HCT116 (cell line): ENCODE data around the gene WNT9A. TPM values are rescaled to one million over a fixed set of nuclear protein-coding genes. Genes with fewer than 3 reads are reported as not detected.

Experiments used
- ATAC-seq: fragments of 200-7000 bp; cut with Tn5 transposase; 2 replicates; pipeline ENCODE4 v1.9.1; 2020; ENCODE audit warnings: mild to moderate bottlenecking, moderate library complexity
- BruUV-seq: library from RNA; stranded (reverse); fragments of 400-500 nt; replicated peaks from 2 replicates; lab custom pipeline; 2021; lab: Mats Ljungman, UMichigan
- CTCF ChIA-PET: fragments of 300-600 bp; sonication (Branson Sonifier 250); formaldehyde crosslinking; loops from one replicate; lab custom pipeline; 2021; ENCODE audit warnings: antibody characterized with exemption; lab: Charles Lee
- POLR2A ChIA-PET: fragments of 300-600, 350-600 bp; sonication (Branson Sonifier 250); formaldehyde crosslinking; loops from one replicate; lab custom pipeline; 2021; ENCODE audit warnings: antibody characterized with exemption; lab: Charles Lee
- RAD21 ChIA-PET, 2 experiments: fragments of 300-600 bp; sonication (Branson Sonifier 250); formaldehyde crosslinking; loops; one replicate each; lab custom pipeline; 2023; ENCODE audit warnings: low total read pairs in 2 of 2; ENCODE audit not compliant: uncharacterized antibody in 2 of 2, unreplicated experiment in 2 of 2, low non-redundant PET in 1 of 2; lab: Charles Lee
- DNase-seq: peaks from one replicate; pipeline ENCODE4 v3.0.0-alpha.2; 2010; ENCODE audit warnings: low read depth, low spot score
- H2AFZ ChIP-seq: fragments of 200-600 bp; shearing (Covaris generic), sonication (generic); 2 replicates; pipeline ENCODE4 v1.6.1; 2017; ENCODE audit warnings: low read depth, mixed run types, mixed read lengths, antibody characterized with exemption, low read length; ENCODE audit not compliant: poor library complexity, severe bottlenecking
- H3K27ac ChIP-seq: 2 replicates; pipeline ENCODE4 v1.5.1; 2012; ENCODE audit warnings: low read depth, low read length
- H3K27me3 ChIP-seq: fragments of 200-600 bp; sonication (generic); 2 replicates; pipeline ENCODE4 v1.6.1; 2016; ENCODE audit warnings: mixed run types, low read length, mixed read lengths; ENCODE audit not compliant: insufficient read depth
- H3K36me3 ChIP-seq, 2 experiments: fragments of 200-500 bp in 1 of 2; fragments of 200-600 bp in 1 of 2; sonication (Bioruptor generic) in 1 of 2; sonication (generic) in 1 of 2; 2 replicates each; pipeline versions ENCODE4 v1.5.1 to v1.6.1; 2014 to 2016; ENCODE audit warnings: low read length in 2 of 2, inconsistent platforms in 1 of 2, mixed read lengths in 1 of 2, mixed run types in 1 of 2; ENCODE audit not compliant: insufficient read depth in 2 of 2, control insufficient read depth in 1 of 2
- H3K4me1 ChIP-seq, 2 experiments: fragments of 200-600 bp in 1 of 2; sonication (generic) in 1 of 2; 2 replicates each; pipeline versions ENCODE4 v1.5.1 to v1.6.1; 2012 to 2017; ENCODE audit warnings: low read length in 2 of 2, inconsistent platforms in 1 of 2, mild to moderate bottlenecking in 1 of 2, mixed read lengths in 1 of 2, mixed run types in 1 of 2, moderate library complexity in 1 of 2; ENCODE audit not compliant: insufficient read depth in 2 of 2, control insufficient read depth in 1 of 2
- H3K4me2 ChIP-seq: fragments of 200-600 bp; sonication (generic); 2 replicates; pipeline ENCODE4 v1.6.1; 2017; ENCODE audit warnings: mixed run types, low read length, mixed read lengths
- H3K4me3 ChIP-seq, 2 experiments: fragments of 200-600 bp in 1 of 2; sonication (generic) in 1 of 2; replicated peaks in 1 of 2; 2 replicates each; pipeline ENCODE4 v1.5.1; 2011 to 2016; ENCODE audit warnings: low read length in 2 of 2, control low read depth in 1 of 2, low read depth in 1 of 2, mild to moderate bottlenecking in 1 of 2, mixed read lengths in 1 of 2, mixed run types in 1 of 2
- H3K79me2 ChIP-seq: fragments of 200-600 bp; sonication (generic); 2 replicates; pipeline ENCODE4 v1.6.1; 2017; ENCODE audit warnings: mild to moderate bottlenecking, mixed run types, low read length, moderate library complexity, mixed read lengths; ENCODE audit not compliant: insufficient read depth
- H3K9ac ChIP-seq: fragments of 200-600 bp; sonication (generic); 2 replicates; pipeline ENCODE4 v1.6.1; 2016; ENCODE audit warnings: low read length, mixed read lengths
- H3K9me2 ChIP-seq: fragments of 200-600 bp; sonication (generic), shearing (Covaris generic); 2 replicates; pipeline ENCODE4 v1.6.1; 2017; ENCODE audit warnings: mixed run types, mild to moderate bottlenecking, moderate library complexity; ENCODE audit not compliant: insufficient read depth
- H3K9me3 ChIP-seq, 2 experiments: fragments of 200-500 bp in 1 of 2; fragments of 200-600 bp in 1 of 2; sonication (Bioruptor generic) in 1 of 2; sonication (generic) in 1 of 2; 2 replicates each; pipeline ENCODE4 v1.6.1; 2014 to 2017; ENCODE audit warnings: low read length in 2 of 2, mixed read lengths in 2 of 2, inconsistent platforms in 1 of 2, low read depth in 1 of 2, mild to moderate bottlenecking in 1 of 2, mixed run types in 1 of 2, moderate library complexity in 1 of 2; ENCODE audit not compliant: control insufficient read depth in 1 of 2, insufficient read depth in 1 of 2
- H4K20me1 ChIP-seq: fragments of 200-600 bp; sonication (generic), shearing (Covaris generic); 2 replicates; pipeline ENCODE4 v1.6.1; 2017; ENCODE audit warnings: mixed run types, mild to moderate bottlenecking, moderate library complexity; ENCODE audit not compliant: insufficient read depth
- CBX3 ChIP-seq: IDR thresholded peaks from 2 replicates; pipeline ENCODE4 v1.6.1; 2012; ENCODE audit warnings: low read depth
- CEBPB ChIP-seq: IDR thresholded peaks from 2 replicates; pipeline ENCODE4 v1.6.1; 2012; ENCODE audit warnings: low read depth
- EZH2 ChIP-seq: fragments of 200-600 bp; sonication (generic); IDR thresholded peaks from 2 replicates; pipeline ENCODE4 v1.6.1; 2017; ENCODE audit warnings: antibody characterized with exemption, mixed run types
- EZH2phosphoT487 ChIP-seq: fragments of 200-600 bp; IDR thresholded peaks from 2 replicates; pipeline ENCODE4 v1.6.1; 2018; ENCODE audit warnings: antibody characterized with exemption, borderline replicate concordance
- JUND ChIP-seq: IDR thresholded peaks from 2 replicates; pipeline ENCODE4 v1.6.1; 2012
- MAX ChIP-seq: IDR thresholded peaks from 2 replicates; pipeline ENCODE4 v1.6.1; 2012
- POLR2A ChIP-seq: IDR thresholded peaks from 2 replicates; pipeline ENCODE4 v1.7.0; 2011; ENCODE audit warnings: borderline replicate concordance; ENCODE audit not compliant: insufficient read depth, insufficient read length; ENCODE audit errors: extremely low read depth
- POLR2AphosphoS5 ChIP-seq: IDR thresholded peaks from 2 replicates; pipeline ENCODE4 v1.6.1; 2011; ENCODE audit warnings: mild to moderate bottlenecking, low read depth, low read length, moderate library complexity
- SIN3A ChIP-seq: IDR thresholded peaks from 2 replicates; pipeline ENCODE4 v1.6.1; 2012; ENCODE audit warnings: low read depth
- SP1 ChIP-seq: IDR thresholded peaks from 2 replicates; pipeline ENCODE4 v1.6.1; 2012; ENCODE audit warnings: low read depth
- SRF ChIP-seq: IDR thresholded peaks from 2 replicates; pipeline ENCODE4 v1.6.1; 2012; ENCODE audit warnings: low read depth
- TCF7L2 ChIP-seq: IDR thresholded peaks from 2 replicates; pipeline ENCODE4 v1.7.0; 2011; ENCODE audit warnings: borderline replicate concordance, inconsistent platforms; ENCODE audit not compliant: insufficient read depth, insufficient read length; ENCODE audit errors: extremely low read depth
- YY1 ChIP-seq: IDR thresholded peaks from 2 replicates; pipeline ENCODE4 v1.6.1; 2011; ENCODE audit warnings: low read length, low read depth, moderate library complexity, mild to moderate bottlenecking; ENCODE audit not compliant: insufficient replicate concordance; ENCODE audit errors: extremely low read depth
- ZBTB33 ChIP-seq: IDR thresholded peaks from 2 replicates; pipeline ENCODE4 v1.6.1; 2011; ENCODE audit warnings: mild to moderate bottlenecking, low read length, moderate library complexity; ENCODE audit not compliant: insufficient replicate concordance; ENCODE audit errors: extremely low read depth
- intact Hi-C: fragments of 100-400 bp; cut with micrococcal nuclease; formaldehyde crosslinking; loops from 2 replicates; pipeline ENCODE4 v1.10.0; 2022
- total RNA-seq: library from RNA; stranded (reverse); gene quantifications from one replicate; pipeline ENCODE4 v1.2.1, GENCODE V29; 2021; ENCODE audit not compliant: unreplicated experiment

Gene WNT9A
- total RNA-seq, 1 experiment from 2014 or later, result 5.6 TPM

- CTCF ChIA-PET, result no interaction called here
Measured at GRCh38 chr1:227883641-227884301, 64.0 kb downstream of the WNT9A start.

More at GRCh38 chr1:227883641-227884301, 64.0 kb downstream of the WNT9A start:
- Histone ChIP-seq H3K4me1 (peaks cover 10 to 15% of the 10 kb centered on the region in 2 experiments), H3K4me2 (no peak overlapping the region), H3K9ac (no peak overlapping the region), H3K27ac (no peak overlapping the region), H3K9me2 (no peaks in the 10 kb centered on the region), H3K9me3 (no peaks in the 10 kb centered on the region), H4K20me1 (no peaks in the 10 kb centered on the region), H3K36me3 (no peaks in the 10 kb centered on the region), H3K27me3 (no peaks in the 10 kb centered on the region), H3K79me2 (no peaks in the 10 kb centered on the region), H3K4me3 (no peak overlapping the region), H2AFZ (no peak overlapping the region)
- TF ChIP-seq JUND, result no peak
- TF ChIP-seq YY1, result no peak
- TF ChIP-seq POLR2A, result no peak
- TF ChIP-seq POLR2AphosphoS5, result no peak
- TF ChIP-seq SP1, result no peak
- TF ChIP-seq CBX3, result no peak
- TF ChIP-seq SIN3A, result no peak
- TF ChIP-seq MAX, result no peak
- TF ChIP-seq EZH2, result no peak
- no peak for TF ChIP-seq TCF7L2
- no peak for TF ChIP-seq ZBTB33
- no peak for TF ChIP-seq EZH2phosphoT487
- no peak for TF ChIP-seq CEBPB
- no peak for TF ChIP-seq SRF
- no peak for ATAC-seq
- ChIA-PET RAD21 (no interaction called here), POLR2A (no interaction called here)
- intact Hi-C loops, result no loop called here
- DNase-seq, result no peak
- BruUV-seq, result no TSS peak
